NCI-H2029 treated with DMSO at 0.1 percent for 48 hours (cell line): Measurements from ENCODE around the gene CLCN5.
A peak's percentile ranks its signal among the peaks of the same experiment; 100 is the strongest.
"Not testable (repeated sequence)": the region's sequence is repeated elsewhere in the genome, so short reads cannot be mapped to it uniquely, and the experiment has no call there.

ENCODE experiments used
- DNase-seq: peaks from one replicate; lab custom pipeline; 2025; lab: John Stamatoyannopoulos, UW

CLCN5 gene

DNA sequence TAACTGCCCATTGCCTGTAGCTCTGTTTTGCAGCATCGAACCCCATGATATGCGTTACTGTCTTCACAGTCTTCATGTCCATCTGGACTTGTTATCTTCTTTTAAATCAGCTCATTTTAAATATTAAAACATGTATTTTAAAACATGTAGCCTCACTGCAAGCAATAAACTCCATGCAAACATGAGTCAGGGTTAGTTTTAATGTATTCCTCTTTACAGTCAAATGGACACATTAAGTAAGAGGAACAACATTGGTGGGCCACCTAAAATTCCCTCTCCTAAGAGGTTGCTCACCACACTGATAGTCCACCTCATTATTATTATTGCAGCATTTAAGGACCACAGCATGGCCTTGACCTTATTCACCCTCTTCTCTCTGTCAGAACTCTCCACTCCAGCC, 74.1 kb downstream of the CLCN5 start:
- DNase-seq, result no peak

DNA sequence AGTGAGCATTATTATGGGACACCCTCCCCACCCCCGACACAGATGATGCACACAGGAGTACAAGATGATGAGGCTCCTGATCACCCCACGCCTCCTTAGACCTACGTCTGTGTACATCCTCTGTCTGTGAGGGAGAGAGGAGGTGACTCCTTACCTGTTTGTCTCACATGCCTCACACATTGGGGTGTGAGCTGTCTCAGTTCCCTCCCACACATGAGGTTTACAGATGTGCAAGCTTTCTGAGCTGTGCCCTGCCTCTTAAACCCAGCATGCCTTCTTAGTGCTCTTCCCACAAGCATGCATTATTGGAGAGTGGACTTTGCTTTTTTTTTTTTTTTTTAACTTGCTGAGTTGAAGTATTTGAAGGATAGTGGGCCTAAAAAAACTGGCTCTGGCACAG, 76.7 kb downstream of the CLCN5 start:
- no peak for DNase-seq

DNA sequence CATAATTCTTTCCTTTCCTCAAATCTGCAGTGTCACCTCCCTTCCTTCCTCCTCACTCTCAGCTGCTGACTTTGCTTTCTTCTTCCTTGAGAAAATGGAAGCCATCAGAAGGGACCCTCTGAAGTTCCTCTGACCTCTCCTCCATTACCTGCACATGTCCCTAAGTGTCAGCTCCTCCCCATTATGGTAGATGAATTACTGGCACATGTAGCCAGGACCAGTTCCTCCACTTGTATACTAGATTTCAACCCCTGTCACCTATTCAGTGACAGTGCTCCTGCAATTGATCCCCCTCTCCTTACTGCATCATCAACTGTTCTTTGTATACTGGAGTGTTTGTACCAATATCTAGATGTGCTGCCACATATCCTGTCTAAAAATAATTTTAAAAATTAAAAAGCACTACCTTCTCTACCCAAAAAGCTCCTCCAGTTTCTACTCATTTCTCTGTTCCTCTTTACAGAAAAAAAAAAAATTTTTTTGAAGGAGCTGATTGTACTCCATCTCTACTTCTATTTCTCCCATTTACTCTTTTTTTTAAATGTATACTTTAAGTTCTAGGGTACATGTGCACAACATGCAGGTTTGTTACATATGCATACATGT, 78.6 kb downstream of the CLCN5 start:
- DNase-seq, result no peak

DNA sequence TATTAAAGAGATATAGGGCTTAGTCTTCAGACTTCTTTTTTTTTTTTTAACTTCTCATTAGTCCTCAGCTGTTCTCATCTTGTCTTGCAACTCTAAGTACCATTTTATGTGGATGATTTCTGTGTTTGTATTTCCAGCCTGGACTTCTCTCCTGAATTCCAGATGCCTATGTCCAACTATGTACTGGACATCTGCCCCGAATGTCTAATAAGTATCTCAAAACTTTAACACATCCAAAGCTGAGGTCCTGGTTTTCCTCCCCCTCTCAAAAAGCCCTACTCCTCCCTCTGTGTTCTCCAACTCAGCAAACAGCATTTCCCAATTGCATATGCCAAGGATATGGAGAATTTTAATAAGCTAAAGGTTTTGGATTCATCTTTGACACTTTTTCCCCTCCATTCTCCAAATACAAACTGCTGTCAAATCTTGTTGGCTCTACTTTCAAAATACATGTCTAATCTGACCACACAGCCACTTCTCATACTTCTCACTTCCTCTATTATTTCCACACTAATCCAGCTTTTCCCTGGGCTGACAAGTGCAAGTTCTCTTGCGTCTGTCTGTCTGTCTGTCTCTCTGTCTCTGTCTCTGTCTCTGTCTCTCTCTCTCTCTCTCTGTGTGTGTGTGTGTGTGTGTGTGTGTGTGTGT, 79.8 kb downstream of the CLCN5 start:
- no peak for DNase-seq

DNA sequence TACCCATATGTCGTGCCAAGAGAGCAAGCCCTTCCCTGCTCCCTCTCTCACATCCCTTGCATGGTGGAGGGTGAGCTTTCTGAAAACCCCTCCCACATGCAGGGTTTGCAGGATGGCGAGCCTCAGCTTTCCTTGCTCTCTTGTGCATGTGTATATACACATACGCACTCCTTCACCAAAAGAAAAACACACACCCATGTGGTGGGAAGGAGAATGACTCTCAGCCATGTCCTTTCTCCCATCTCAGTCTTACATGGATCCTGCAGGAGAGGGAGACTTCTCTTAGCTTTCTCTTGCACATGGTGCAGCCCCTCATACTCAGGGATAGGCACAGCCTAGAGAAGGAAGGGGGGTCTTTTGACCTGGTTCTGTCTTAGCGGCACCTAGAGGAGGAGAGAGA, 81.1 kb downstream of the CLCN5 start:
- no peak for DNase-seq

DNA sequence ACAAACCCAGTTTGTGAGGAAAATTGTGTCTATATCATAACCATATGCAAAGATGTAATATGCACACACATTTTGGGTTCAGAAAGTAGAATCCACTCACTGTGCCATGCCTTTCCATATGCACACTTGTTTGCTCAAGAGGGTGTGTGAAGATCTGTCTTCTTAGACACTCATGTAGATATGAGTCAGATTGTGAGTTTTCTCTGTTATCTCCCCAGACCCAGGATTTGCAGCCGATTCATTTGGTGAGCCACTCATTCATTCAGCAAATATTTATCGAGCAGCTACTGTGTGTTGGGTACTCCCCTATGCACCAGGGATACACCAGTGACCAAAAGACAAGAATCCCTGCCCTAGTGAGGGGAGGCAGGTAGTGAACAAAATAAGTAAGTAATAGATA, 81.5 kb downstream of the CLCN5 start:
- no peak for DNase-seq

DNA sequence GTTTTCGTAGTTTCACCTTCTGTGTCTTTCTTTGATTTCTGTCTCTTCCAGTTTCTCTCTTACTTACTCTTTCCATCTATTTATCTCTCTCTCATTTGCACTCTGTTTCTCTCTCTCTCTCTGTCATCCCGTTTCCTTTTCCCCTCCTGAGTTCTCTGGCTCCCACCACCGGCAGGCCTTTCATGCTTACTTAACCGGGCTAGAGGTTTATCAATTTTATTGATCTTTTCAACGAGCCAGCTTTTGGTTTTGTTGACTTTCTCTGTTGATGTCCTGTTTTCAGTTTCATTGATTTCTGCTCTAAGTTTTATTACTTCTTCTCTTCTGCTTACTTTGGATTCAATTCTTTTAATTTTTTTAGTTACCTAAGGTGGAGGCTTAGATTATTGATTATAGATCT, 103.2 kb downstream of the CLCN5 start:
- DNase-seq, result not testable (repeated sequence)

DNA sequence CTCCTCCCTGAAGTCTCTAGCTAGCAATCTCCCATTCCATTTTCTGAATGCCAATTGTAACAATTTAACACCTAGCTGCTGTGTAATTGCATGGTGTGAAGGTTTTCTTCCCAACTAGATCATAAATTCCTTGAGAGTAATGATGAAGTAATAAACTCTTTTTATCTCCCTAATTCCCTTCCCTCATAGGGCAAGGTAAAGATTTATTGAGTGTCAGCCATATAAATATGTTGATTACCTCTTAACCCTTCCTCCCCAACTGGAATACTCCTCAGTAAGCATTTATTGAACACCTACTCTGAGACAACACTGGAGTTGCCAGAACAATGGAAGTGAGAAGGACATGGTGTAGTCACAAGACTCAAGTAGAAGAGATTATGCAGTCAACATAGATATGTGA, 112.7 kb downstream of the CLCN5 start:
- DNase-seq, result no peak

DNA sequence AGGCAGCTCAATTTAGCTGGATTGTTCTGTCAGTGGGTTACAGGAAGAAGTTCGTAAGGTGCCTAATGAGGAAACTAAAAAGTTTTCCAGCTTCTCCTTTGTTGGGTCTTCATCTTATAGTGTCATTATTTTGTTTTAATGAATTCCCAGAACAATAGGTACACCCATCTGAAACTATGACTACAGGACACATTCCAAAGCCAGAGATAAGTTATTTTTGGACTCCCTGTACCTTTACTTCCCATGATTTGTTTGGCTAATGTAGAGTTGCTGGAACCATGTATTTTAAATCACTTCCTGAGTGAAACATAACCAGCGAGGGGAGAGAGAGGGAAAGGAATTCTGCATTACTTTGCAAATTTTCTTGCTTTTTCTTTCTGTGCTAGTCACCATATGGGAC, 114.0 kb downstream of the CLCN5 start:
- no peak for DNase-seq

DNA sequence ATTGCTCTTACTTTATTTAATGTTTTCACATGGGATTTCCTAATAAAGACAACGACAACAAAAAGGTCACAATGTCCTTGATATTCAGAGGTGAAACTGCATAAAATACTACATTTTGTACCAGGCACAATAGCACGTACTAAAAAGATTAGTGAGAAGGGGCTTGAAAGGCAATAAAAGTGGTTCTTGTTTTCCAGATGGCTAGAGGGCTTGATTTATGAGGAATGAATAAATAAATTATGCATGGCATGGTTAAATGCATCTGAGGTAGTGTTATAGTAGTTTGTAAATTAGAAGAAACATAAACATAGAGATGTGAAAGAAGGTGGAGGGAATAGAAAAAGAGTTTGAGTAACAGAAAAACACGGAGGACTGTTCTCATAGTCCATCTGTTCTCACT, 123.4 kb downstream of the CLCN5 start:
- DNase-seq, result no peak

DNA sequence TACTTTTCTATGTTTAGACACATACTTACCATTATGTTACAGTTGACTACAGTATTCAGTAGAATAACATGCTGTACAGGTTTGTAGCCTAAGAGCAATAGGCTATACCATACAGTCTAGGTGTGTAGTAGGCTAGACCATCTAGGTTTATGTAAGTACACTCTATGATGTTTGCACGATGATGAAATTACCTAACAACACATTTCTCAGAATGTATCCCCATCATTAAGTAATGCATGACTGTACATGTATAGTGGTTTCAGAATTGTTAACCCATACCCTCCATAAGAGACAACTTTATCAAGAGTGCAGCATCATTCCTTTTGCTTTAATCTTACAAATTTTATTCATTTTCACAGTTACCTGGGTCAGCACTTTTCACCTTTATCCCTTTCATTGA, 126.8 kb downstream of the CLCN5 start:
- no peak for DNase-seq

DNA sequence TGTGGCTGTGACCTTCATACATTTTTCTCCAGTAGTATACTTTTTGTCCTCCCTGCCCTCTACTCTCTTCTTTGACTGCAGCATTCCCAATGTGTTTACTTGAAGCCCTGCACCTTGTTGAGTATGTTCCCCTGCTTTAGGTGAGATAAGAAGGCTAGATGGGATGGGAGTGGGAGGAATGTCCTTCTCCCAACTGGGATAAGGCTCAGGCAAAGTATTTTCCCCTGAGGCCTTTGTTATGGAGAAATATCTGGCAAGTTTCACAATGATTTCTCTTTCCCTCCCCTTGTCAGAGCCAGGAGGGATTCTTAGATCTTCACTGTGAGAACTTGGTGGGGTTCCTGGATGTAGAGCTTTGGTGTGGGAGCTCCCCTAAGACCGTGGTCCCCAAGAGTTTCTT, 131.8 kb downstream of the CLCN5 start:
- no peak for DNase-seq

DNA sequence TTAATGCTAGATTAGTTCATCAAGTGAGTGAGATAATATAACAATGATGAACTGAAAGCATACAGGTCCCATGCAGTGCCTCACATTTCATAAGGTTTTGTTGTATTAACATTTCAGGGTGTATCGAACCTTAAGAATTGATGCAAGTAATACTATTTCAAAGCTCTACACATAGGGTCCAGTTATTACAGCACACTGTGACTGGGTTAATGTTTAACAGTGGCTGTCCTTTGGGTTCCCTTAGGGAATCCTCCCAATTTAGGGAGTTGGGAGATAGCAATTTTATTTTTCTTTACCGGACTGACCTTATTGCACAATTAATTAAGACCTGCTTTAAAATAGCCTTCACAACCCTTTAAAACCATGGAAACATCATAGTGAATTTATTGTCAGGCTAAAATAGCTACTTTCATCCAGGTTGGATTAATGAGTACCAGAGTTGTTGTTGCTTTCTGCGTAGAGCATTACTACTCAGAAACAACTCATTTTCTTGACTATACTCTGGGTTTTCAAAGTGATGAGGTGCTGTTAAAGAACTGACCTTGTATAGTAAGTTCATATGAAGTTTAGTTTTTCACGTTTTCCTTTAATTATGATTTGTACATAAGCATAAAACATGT, 144.0 kb downstream of the CLCN5 start:
- DNase-seq, result no peak

DNA sequence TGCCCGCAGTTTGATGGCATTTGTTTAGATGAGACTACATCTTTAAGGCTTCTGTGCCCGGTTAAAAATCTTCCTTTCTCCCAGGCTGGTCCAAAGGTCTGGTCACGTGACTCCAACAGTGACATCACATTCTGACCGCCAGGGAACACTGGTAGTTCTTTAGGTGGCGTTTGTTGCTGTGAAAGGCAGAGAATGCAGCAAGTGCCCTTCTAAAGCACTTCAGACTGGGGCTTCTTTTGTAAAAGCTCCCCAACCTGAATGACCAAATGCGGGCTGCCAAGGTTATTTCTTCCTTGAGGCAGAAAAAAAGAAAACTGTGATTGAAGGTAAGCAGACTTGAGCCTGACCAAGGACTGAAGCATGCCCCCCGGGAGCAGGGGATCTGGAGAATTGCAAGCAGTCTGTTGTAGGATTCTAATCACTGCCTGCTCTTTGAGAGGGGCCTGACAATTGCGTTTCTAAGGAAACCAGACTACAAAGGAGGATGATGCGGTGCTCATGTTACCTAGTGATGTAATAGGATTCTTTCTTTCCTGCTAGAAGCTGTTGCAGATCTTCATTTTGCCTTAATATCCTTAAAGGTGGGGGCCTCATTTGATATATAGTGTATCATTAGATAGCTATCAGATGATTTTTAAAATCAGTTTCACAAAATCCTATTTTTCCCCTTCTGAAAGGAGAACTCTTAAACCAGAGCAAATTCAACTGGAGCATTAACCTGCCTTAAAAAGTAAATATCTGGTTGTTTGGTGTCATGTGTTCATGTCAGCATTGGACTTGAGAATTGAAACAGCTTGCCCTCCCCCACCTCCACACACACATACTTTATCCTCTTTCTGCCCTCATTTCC, 145.3 kb downstream of the CLCN5 start:
- peak; percentile 48 for DNase-seq

DNA sequence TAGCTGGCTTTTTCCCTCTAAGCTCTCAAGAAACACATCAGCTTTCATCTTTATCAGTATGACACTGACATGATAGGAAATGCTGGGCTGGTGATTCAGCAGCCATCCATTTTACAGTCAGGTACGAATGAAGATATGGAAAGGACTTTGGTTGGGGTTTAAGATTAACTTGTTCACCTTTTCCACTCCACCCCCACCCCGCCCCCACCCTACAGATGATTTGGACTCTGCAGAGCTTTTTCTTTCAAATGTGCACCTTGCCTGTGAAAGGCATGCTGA, 145.8 kb downstream of the CLCN5 start:
- no peak for DNase-seq

DNA sequence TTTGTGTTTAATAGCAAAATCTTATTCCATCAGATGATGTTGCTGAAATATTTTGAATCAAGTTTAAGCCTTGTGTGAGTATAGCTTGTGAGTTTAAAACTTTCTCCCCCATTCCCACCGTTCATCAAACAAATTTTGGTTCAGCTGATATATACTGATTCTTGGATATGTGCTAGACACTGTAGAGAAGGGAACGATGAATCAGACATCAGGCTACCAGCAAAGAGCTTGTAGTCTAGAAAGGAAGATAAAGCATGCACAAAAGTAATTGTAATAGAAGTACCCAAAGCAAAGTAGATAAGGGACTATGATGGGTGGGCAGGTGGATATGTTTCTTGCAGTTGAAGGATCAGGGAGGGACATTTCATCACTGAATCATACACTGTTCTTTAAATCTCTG, 146.5 kb downstream of the CLCN5 start:
- DNase-seq, result no peak

DNA sequence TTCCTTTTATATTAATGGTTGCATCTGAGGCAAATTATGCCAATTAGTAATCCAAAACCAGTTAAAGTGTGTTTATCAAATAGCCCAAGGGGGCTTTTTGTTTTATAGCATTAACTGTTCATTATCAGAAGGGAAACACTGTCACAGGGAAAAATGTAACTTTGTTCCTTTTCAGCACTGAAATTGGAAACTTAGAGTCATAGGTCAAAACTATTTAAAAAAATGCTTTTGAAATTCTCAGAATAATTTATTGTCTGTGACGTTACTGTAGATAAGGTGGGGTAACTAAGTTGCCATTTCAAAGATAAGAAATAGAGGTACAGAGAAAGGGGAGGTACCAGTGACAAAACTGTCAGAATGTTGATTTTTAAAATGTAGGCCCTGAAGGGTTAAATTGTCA, 149.1 kb downstream of the CLCN5 start:
- no peak for DNase-seq

DNA sequence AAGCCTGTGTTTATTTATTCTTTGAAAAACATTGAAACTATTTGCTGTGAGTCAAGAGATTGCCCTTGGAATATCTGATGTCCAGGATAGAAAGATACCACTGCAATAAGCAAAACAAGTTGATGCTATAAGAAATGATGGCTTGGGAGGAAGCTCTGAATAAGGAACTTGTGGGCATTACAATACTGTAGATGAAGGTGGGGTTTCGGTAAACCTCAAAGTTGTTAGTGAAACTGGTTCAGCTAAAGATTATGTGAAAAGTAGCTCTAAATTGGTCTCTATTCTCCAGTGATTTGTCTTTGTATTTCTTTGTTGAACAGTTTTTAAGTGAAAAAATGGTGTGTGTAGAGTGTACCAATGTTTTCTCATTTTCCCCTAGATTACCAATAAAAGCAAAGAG, 149.7 kb downstream of the CLCN5 start:
- DNase-seq, result no peak

DNA sequence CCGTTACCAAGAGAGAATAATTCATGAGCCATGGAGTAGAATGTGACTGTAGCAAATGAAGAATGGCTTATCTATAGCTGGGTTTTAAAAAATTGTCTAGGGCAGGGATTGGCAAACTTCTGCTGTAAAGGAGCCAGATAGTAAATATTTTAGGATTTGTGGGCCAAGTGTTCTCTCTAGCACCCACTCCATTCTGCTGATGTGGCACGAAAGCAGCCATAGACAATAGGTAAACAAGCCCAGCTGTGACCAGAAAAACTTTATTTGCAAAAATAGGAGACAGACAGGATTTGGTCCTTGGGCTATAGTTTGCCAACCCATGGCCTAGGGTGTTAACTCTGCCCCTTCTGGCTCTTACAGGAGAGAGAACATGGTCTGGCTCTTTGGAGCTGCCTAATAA, 151.2 kb downstream of the CLCN5 start:
- DNase-seq, result no peak

DNA sequence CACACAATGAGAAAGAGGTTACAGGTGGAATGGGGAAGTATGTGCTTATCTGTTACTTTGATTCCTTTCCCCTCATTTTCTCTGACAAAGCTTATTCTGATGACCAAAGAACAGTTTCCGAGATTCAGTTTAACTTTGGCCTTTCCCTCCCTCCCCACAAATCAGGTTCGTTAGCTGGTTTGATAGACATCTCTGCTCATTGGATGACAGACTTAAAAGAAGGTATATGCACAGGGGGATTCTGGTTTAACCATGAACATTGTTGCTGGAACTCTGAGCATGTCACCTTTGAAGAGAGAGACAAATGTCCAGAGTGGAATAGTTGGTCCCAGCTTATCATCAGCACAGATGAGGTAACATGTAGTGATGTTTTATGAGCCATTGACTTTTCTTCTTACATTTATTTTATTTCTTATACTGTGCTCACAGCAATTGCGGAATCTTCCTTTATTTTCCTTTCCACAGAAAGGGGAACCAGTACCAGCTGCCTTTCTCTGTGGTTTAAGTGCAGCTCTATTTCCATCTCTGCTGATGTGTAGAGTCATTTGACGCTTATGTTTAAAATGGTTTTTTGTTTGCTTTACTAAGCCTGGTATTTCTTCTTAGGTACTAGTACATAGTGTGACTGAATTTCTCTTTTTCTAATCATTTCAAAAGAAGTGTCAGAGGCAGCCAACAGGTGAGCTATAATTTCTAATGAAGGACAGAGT, 153.4 kb downstream of the CLCN5 start:
- no peak for DNase-seq

DNA sequence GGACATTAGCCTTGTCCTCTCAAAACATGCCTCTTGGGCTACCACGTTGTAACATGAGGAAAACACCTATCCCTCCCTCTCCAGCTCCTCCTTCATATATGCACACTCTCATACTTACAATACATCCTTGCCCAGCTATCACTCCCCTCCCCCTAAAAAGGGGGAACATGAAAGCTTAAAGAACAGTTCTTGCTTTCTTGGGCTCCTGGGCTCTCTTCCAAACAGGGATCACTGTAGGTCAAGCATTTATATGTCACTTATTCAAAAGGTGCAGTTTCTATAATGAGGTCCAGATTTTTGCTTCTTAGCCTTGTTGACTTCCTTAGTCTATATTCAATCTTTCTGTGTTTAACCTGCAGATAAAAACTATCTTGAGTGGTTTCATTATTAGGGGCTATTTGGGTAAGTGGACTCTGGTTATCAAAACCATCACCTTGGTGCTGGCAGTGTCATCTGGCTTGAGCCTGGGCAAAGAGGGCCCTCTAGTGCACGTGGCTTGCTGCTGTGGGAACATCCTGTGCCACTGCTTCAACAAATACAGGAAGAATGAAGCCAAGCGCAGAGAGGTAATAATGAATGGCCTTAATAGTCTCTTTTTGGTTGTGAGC, 159.0 kb downstream of the CLCN5 start:
- DNase-seq, result no peak

DNA sequence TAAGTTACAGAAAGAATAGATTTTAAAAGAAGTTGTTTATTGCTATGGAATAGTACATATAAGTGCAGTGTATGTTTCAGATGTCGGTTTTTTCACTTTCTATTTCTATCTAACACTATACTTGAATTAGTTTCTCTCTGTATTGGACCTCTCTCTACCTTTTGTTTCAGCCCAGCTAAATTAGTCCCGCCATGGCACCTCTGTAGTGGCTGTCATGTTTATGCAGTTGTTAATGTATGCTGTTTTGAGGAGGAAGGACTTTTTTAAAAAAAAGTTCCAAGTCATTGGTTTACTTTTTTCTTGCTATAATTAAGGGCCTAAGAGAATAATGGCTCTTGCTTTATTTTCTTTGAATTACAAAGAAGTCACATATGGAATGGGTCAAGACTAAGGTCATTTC, 160.3 kb downstream of the CLCN5 start:
- no peak for DNase-seq
